Heart left ventricle (tissue), 16 donors: ENCODE measurements around the gene CCL26. TPM values are rescaled to one million over a fixed set of nuclear protein-coding genes. Genes with fewer than 3 reads are reported as not detected.

ENCODE experiments used
- ATAC-seq, 4 donors: fragments of 200-7000 bp; cut with Tn5 transposase; one replicate each; pipeline ENCODE4 v1.9.1; 2020 to 2022; ENCODE audit warnings: moderate library complexity in 4 of 4, mild to moderate bottlenecking in 3 of 4, moderate number of reproducible peaks in 1 of 4
- DNase-seq, 5 donors: peaks; one replicate each; pipeline ENCODE4 v3.0.0-alpha.2; 2020
- H3K27ac ChIP-seq, 12 donors: fragments of 200-600 bp; sonication (generic) in 4 of 12; one replicate each; pipeline versions ENCODE4 v1.5.0 to v1.8.0; 2016 to 2022; ENCODE audit warnings: mild to moderate bottlenecking in 2 of 12
- H3K27me3 ChIP-seq, 9 donors: fragments of 200-600 bp; sonication (generic) in 2 of 9; one replicate each; pipeline versions ENCODE4 v1.5.1 to v1.8.0; 2016 to 2022; ENCODE audit warnings: mild to moderate bottlenecking in 3 of 9
- H3K36me3 ChIP-seq, 9 donors: fragments of 200-600 bp; sonication (generic) in 2 of 9; one replicate each; pipeline versions ENCODE4 v1.5.0 to v1.8.0; 2018 to 2022; ENCODE audit warnings: mild to moderate bottlenecking in 2 of 9
- H3K4me1 ChIP-seq, 12 donors: fragments of 200-600 bp; sonication (generic) in 4 of 12; one replicate each; pipeline versions ENCODE4 v1.5.0 to v1.8.0; 2016 to 2022; ENCODE audit warnings: mild to moderate bottlenecking in 3 of 12
- H3K4me3 ChIP-seq, 12 donors: fragments of 200-600 bp; sonication (generic) in 4 of 12; one replicate each; pipeline versions ENCODE4 v1.5.0 to v1.8.0; 2017 to 2022; ENCODE audit warnings: mild to moderate bottlenecking in 9 of 12, moderate library complexity in 4 of 12
- H3K9me3 ChIP-seq, 12 donors: fragments of 200-600 bp; sonication (generic) in 4 of 12; one replicate each; pipeline versions ENCODE4 v1.5.0 to v1.8.0; 2016 to 2022; ENCODE audit warnings: mild to moderate bottlenecking in 1 of 12
- POLR2A ChIP-seq, 2 donors: fragments of 450-650 bp; IDR thresholded peaks; one replicate each; pipeline ENCODE4 v1.6.1; 2017; ENCODE audit warnings: antibody characterized with exemption in 2 of 2, mild to moderate bottlenecking in 2 of 2, moderate library complexity in 2 of 2
- WGBS, 4 donors: extraction: QIAGEN DNeasy Blood & Tissue Kit in 2 of 4; methylation state at CpG; one replicate each; pipeline versions ENCODE4 v1.1.5 to v1.1.7; 2013 to 2018; 5-methylcytosine and 5-hydroxymethylcytosine counted together
- intact Hi-C, 10 donors: fragments of 100-400 bp; cut with DNase I; formaldehyde crosslinking; loops; one replicate each; pipeline versions ENCODE4 v1.11.1 to v1.14.2; 2022
- long read RNA-seq, 3 donors: library from polyadenylated mRNA; unstranded; transcript quantifications; one replicate each; pipeline ENCODE4 v2.0.0, GENCODE V29; 2020 to 2021
- polyA plus RNA-seq, 2 donors: library from polyadenylated mRNA; stranded (reverse); fragments of 200-250 nt; gene quantifications; one replicate each; pipeline ENCODE4 v1.2.3, GENCODE V29; 2013
- total RNA-seq, 9 donors: library from RNA; depleted of rRNA in 2 of 9; stranded (reverse); fragments of >200 nt in 2 of 9; fragmentation: NEBNext Ultra II Directional in 3 of 9; extraction: Animal tissue kit (Norgen Biotek cat#: 25700) in 3 of 9; gene quantifications; one replicate each; pipeline versions ENCODE4 v1.1.0 to v1.2.4, GENCODE V29; 2016 to 2023
- TF ChIP-seq, protein P1 (sequence below), 12 donors: fragments of 200-600 bp; sonication (generic) in 4 of 12; IDR thresholded peaks; one replicate each; pipeline versions ENCODE4 v1.5.0 to v1.8.0; 2018 to 2022; ENCODE audit warnings: antibody characterized with exemption in 12 of 12, mild to moderate bottlenecking in 5 of 12
- donor health status: ischemic (EF 13 %, LVEDD 7.1; RV severe dilation, severe dysfunction).
- donor health status: healthy with polysubstance abuse.
- donor health status: DM: no; HTN: yes; CAD: no.
- donor health status: DM: no; HTN: no; CAD: no.
- donor health status: ischemic (EF 25% LVEDD 6.9; RV normal size, moderate dysfunction).
- donor health status: ischemic (EF 25% LVEDD 5.7; RV mildly dilated, moderate dysfunction).
- donor health status: healthy.
- donor health status: DM: yes; HTN: yes; CAD: no.
- donor health status: ischemic (EF 35%, LVEDD 5.7; RV mildly dilated, moderate dysfunction).
- donor health status: nonischemic (EF 11% LVEDD 7.7; RV severe dilation, severe dysfunction).
- donor health status: DM: yes; HTN: yes; CAD: no.
- donor health status: PGD.
- donor health status: ischemic (EF 29% LVEDD 5.4; RV normal size, mild dysfunction).
- donor health status: nonischemic (EF 23%, LVEDD 6.1; RV moderate dilation, normal function).

Gene CCL26, protein sequence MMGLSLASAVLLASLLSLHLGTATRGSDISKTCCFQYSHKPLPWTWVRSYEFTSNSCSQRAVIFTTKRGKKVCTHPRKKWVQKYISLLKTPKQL
- total RNA-seq: under 1 TPM in 2 of 9 donors, not detected in 7; 0.75 to 0.77 TPM
- under 1 TPM; 0.53 to 0.94 TPM for polyA plus RNA-seq
- long read RNA-seq, donor 1: 0 reads
- long read RNA-seq, donor 2: 0 reads
- long read RNA-seq, donor 3: 0 reads

DNA sequence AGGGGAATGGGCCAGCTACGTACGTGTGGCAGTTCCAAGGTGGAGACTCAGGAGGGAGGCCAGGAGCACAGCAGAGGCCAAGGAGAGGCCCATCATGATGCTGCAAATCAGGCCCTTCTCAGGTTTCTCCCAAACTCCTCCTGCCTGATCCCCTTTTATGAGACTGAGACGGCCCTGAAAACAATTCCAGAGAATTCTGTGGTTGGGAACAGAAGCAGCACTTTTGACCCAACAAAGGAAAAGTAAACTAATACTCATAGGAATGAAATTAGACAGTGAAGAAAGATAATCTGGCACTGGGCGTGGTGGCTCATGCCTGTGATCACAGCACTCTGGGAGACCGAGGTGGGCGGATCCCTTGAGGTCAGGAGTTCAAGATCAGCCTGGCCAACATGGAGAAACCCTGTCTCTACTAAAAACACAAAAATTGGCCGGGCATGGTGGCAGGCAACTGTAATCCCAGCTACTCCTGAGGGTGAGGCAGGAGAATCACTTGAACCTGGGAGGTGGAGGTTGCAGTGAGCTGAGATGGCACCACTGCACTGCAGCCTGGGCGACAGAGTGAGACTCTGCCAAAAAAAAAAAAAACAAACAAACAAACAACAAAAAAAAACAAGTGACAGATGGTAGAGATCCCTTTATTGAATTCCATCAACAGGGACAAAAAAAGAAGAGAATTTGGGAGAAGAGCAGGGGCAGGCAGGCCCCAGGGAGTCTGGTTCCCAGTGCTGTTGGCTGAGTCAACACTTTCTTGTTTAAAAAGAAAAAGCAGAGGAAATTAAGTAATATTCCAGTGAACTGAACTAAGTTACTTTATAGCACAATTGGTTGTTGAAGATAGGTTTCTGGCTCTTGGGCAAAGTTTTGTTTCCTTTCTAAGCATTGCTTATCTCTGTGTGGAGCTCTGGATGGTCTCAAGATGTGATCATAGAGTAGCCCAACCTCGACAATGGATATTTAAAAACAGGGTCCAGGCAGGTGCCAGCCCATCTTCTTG, at the start of gene CCL26:
Gene CCL26 (minus strand): TSS at position 131 of the 997 bp plus-strand sequence. CDS start 35 bp downstream, at position 96.
- Histone ChIP-seq H3K36me3 (no peaks in the 10 kb centered on the region), H3K4me3 (no peak within 1 kb of the TSS), H3K27me3 (no peaks in the 10 kb centered on the region), H3K4me1 (peaks cover 0 to 16% (median 1%) of the 10 kb centered on the region in 12 donors), H3K27ac (peak within 1 kb of the TSS in 9 of 12 donors; percentile 1 to 65 (median 53)), H3K9me3 (no peaks in the 10 kb centered on the region)
- WGBS, 4 donors: 55 to 66% (median 61%) methylated on average over 9 of the region's 9 CpGs
- peak in 3 of 4 donors; percentile 65 to 77 (median 75) for ATAC-seq
- intact Hi-C loops: no loop called here
- TF ChIP-seq, protein P1, sequence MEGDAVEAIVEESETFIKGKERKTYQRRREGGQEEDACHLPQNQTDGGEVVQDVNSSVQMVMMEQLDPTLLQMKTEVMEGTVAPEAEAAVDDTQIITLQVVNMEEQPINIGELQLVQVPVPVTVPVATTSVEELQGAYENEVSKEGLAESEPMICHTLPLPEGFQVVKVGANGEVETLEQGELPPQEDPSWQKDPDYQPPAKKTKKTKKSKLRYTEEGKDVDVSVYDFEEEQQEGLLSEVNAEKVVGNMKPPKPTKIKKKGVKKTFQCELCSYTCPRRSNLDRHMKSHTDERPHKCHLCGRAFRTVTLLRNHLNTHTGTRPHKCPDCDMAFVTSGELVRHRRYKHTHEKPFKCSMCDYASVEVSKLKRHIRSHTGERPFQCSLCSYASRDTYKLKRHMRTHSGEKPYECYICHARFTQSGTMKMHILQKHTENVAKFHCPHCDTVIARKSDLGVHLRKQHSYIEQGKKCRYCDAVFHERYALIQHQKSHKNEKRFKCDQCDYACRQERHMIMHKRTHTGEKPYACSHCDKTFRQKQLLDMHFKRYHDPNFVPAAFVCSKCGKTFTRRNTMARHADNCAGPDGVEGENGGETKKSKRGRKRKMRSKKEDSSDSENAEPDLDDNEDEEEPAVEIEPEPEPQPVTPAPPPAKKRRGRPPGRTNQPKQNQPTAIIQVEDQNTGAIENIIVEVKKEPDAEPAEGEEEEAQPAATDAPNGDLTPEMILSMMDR (IDR thresholded peaks at IDR 0.05): no peak
- TF ChIP-seq POLR2A (IDR thresholded peaks at IDR 0.05): no peak
- peak in 3 of 5 donors; percentile 15 to 61 (median 48) for DNase-seq

DNA sequence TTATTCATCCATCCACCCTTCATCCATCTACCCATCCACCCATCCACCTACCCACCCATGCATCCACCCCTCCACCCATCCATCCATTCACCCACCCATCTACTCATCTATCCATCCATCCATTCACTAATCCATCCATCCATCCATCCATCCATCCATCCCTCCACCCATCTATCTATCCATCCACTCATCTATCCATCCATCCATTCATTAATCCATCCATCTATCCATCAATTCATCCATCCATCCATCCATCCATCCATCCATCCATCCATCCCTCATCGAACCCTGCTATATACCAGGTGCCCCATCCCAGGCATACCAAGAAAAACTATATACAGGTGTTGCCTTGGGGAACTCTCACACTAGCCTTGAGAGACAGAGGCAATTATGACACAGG, 48.7 kb upstream of the CCL26 start:
- Histone ChIP-seq H3K4me3 (no peak overlapping the region), H3K27me3 (no peaks in the 10 kb centered on the region), H3K4me1 (peaks cover 0 to 18% (median 0%) of the 10 kb centered on the region in 12 donors), H3K36me3 (no peaks in the 10 kb centered on the region), H3K27ac (no peak overlapping the region), H3K9me3 (no peaks in the 10 kb centered on the region)
- intact Hi-C loops: no loop called here
- TF ChIP-seq POLR2A (IDR thresholded peaks at IDR 0.05): no peak
- TF ChIP-seq, protein P1 (IDR thresholded peaks at IDR 0.05): no peak
- DNase-seq (no peak), ATAC-seq (no peak)
- WGBS, 4 donors: 78 to 95% (median 93%) methylated on average over 1 of the region's 1 CpG

DNA sequence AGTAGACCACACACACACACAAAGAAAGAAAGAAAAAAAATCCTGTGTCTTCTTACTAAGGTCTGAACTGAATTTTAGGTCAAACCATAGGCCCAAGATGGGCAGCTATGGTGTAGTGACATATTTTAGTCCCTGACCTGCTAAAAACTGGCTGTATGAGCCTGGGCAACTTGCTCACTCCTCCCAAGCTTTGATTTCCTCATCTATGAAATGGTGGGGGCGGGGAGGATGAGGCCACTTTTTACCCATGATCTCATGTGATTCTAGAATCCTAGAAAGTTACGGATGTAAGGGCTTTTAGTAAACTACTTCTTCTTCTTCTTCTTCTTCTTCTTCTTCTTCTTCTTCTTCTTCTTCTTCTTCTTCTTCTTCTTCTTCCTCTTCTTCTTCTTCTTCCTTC, 47.7 kb upstream of the CCL26 start:
- intact Hi-C loops: no loop called here
- peak in 2 of 5 donors; percentile 24 to 52 for DNase-seq
- ATAC-seq: no peak
- H3K27me3 ChIP-seq: no peaks in the 10 kb centered on the region
- H3K27ac ChIP-seq: no peak overlapping the region
- H3K4me3 ChIP-seq: no peak overlapping the region
- no peak for TF ChIP-seq POLR2A (IDR thresholded peaks at IDR 0.05)
- TF ChIP-seq, protein P1 (IDR thresholded peaks at IDR 0.05): no peak
- WGBS, 4 donors: 68 to 77% (median 75%) methylated on average over 2 of the region's 2 CpGs
- peaks cover 0 to 18% (median 0%) of the 10 kb centered on the region in 12 donors for H3K4me1 ChIP-seq
- no peaks in the 10 kb centered on the region for H3K9me3 ChIP-seq
- no peaks in the 10 kb centered on the region for H3K36me3 ChIP-seq

DNA sequence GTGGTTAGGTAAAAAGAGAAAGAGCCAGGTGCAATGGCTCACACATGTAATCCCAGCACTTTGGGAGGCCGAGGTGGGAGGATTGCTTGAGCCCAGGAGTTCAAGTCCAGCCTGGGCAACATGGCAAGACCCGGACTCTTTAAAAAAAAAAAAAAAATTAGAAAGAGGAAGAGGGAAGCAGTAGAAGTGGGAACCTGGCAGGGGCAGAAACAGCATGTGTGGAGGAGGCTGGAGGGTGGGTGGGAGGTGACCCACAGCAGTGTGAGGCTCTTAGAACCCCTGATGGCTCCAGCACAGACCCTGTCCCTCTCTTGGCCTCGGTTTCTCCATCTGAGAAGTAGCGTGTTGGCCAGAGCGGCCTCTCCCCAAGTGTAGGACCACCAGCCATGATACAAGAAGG, 46.5 kb upstream of the CCL26 start:
- H3K4me1 ChIP-seq: peaks cover 0 to 28% (median 0%) of the 10 kb centered on the region in 12 donors
- 81 to 87% (median 83%) methylated on average over 5 of the region's 5 CpGs for WGBS, 4 donors
- H3K27ac ChIP-seq: no peak overlapping the region
- no peaks in the 10 kb centered on the region for H3K36me3 ChIP-seq
- H3K27me3 ChIP-seq: no peaks in the 10 kb centered on the region
- H3K4me3 ChIP-seq: no peak overlapping the region
- ATAC-seq (no peak), DNase-seq (no peak)
- intact Hi-C loops: no loop called here
- TF ChIP-seq POLR2A (IDR thresholded peaks at IDR 0.05): no peak
- TF ChIP-seq, protein P1 (IDR thresholded peaks at IDR 0.05): no peak
- H3K9me3 ChIP-seq: no peaks in the 10 kb centered on the region
